Astrocyte (in vitro differentiated cells and primary cell): ENCODE results near the gene SPTLC3.

ENCODE experiments used
- CTCF ChIP-seq: IDR thresholded peaks from 2 replicates; pipeline ENCODE4 v1.5.1; 2011; ENCODE audit warnings: low read depth, mild to moderate bottlenecking, inconsistent platforms, low read length, moderate library complexity; ENCODE audit not compliant: insufficient read depth
- EZH2 ChIP-seq: IDR thresholded peaks from 2 replicates; pipeline ENCODE4 v1.6.1; 2012; ENCODE audit warnings: mild to moderate bottlenecking, low read length, inconsistent platforms; ENCODE audit not compliant: insufficient read depth

DNA sequence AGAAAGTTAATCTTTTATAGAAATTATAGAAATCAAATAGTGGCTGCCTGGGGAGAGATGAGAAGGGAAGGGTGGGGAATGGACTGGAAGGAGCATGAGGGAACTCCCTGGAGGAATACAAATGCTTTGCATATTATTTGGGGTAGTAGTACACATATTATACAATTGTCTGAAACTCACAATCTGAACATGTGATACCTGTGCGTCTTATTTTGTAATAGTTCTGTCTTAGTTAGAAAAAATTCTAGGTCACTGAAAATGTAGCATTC lies 30.7 kb upstream of the SPTLC3 start:
- TF ChIP-seq CTCF (no peak), EZH2 (no peak)
